ENCODE measurements around the gene RAPGEF3.

RAPGEF3 gene

DNA sequence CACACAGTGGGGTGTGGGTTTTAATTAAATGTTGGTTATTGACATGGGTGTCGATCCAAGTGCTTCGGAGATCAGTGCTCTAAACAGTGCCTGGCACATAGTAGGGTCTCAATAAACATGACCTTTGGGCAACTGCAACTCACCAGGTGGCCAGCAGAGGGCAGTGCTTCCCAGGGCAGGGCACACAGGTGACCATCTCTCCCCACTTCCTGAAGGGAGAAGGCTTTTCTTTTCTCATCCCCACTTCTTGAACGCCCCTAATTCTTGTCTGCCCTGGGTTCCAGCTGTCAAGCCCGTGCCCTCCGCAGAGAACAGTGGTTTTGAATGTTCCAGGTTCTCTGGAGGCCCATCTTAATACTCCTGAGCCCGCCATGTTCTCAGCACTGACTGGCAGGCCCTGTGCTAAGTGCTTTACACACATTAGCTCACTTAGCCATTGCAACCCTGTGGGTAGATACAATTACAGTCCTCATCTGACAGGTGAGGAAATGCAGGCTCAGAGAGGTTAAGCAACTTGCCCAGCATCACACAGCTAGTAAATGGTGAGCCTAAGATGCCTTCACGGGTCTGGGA, 16.3 kb downstream of the RAPGEF3 start:
- DNase-seq (ENCODE audit: low spot score): peak; percentile 63

DNA sequence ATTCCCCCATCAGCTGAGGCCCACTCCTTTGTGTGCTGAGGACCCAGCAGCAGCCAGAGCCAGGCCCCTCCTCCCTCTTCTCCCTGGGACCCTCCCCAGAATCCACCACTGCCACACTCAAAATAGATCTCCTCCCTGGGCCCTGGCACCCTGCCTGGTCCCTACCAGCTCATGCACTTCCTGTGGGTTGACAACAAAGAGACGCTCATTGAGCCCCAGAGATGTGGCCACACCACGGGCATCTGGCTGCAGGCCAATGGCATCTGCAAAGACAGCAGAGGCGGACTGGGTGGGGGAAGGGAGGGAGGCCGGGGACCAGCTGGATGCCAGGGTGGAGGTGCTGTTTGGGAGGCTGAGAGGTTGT, 17.4 kb downstream of the RAPGEF3 start:
- peak; percentile 38 for DNase-seq (ENCODE audit: low spot score)

DNA sequence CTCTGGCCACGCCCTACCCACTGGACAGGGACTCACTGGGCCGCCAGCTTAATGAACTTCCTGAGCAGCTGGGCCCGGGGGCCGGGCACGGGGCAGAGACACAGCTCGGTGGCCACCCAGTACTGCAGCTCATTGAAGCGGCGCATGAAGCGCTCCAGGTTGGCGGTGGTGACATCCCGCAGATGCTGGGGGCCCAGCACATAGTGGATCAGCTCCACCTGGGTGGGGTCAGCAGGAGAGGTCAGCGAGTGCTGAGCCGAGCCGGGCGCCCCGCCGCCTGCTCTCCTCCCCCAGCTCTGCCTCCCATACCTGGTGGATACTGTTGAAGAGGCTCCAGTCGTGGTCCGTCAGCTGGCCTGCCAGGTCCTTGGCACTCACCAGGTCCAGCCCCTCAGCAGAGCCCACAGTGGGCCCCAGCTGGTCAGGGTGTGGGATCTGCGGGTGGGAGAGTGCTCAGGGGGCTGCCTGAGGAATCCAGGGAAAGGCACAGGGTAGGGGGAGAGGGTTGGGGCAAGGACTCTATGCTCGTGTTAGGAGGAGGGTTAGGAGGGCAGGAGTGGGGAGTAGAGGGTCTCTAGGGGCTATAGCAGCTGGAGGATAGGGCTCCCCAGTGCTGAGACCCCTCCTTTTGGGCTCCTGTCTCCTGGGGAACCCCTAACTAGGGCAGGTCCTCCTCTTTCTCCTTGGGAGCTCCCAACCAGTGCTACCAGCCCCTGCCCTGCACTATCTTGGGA, 17.9 kb downstream of the RAPGEF3 start:
- no peak for DNase-seq (ENCODE audit: low spot score)

DNA sequence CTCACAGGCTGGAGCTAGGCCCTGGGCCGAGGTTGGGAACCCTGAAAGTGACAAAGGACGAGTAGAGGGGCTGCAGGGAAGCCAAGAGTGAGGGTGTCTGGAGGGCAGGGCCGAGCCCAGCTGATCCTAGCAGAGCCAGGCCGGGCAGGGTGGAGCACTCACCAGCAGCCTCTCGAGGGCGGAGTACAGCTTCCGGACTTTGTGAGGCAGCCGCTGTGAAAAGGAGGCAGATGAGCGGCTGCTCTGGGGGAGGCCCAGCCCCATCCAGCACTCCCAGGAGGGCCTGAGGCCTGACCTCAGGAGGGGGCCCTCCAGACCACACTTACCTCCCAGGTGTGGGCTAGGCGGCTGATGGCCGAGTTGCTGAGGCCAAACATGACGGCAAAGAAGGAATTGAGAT, 18.7 kb downstream of the RAPGEF3 start:
- no peak for DNase-seq (ENCODE audit: low spot score)

DNA sequence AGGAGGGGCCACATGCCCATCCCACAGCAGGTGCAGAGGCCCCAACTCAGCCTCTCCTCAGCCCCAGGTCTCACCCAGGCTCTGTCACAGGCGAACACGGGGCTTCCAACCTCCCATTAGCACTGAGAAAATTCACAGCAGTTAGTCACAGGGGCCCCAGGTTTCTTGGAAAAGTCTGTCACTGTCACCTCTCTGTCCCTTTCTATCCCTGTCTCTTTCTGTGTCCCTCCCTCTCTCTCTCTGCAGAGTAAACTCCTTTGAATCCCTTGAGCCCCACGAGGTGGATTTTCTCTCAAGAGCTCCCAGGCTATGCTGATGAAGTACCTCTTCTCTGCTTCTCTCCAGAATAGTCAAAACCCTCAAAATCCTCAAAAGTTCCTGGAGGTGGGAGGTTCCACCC, 19.4 kb downstream of the RAPGEF3 start:
- DNase-seq (ENCODE audit: low spot score): no peak

DNA sequence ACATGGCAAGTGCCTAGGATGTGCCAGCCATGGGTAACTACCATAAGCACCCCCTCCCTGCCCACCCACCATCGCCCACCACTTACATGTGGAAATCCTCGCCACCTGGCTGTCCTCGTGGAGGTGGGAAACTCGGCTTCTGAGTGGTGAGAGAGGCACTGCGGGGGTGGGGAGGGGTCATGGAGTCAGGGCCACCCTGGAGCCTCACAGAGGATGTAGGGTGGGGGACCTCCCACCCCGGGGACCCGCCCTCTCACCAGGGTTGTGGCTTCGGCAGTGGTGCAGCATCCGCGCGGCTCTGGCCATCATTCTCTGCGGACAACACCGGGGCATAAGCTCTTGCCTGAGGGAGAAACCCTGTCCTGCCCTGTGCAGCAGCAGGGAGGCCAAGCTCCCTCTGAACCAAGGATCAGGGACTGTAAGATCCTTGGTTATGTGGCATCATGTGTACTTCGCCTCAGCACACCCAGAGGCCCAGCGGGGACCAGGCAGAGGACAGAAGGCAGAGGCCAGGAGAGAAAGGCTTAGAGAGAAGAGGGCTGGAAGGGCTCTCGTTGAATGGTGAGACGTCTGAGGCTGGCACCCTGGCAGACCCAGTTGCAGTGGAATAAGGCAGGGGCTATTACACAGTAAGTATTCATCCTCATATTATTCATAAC, 20.6 kb downstream of the RAPGEF3 start:
- DNase-seq (ENCODE audit: low spot score): no peak

DNA sequence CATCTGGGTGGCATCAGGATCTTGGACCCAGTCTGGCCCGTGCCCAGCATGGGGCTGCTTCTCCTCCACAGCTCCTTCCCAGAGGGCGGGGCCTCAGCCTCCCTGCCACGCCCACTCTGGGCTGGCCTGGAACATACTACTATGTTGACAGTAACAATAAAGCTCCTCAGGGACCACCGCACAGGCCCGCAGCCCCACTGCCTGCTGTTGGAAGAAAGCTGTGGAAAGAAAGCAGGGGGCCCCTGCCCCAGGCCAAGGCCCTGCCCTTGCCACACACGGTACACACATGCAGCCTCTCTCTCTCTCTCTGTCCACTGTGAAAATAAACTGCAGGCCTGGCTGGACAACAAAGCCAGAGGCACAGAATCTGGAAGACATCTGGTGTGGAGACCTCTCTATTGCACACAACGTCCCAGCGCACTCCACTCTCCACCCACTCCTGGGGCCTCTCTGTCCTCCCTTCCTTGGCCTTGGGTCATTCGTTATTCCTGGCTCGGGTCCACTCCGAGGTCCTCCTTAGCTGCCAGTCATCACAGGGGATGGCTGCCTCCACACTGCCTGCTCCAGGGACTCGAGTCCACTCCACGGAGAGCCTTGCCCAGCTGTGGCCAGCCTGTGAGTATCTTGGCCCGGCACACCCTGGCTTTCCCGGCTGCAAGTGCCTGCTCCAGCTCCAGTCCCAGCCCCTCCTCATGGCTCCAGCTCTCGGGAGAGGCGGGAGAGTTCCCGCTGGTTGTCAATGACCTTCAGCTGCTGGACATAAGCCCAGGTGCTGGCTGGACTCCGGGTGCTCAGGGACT, 21.6 kb downstream of the RAPGEF3 start:
- no peak for DNase-seq (ENCODE audit: low spot score)

DNA sequence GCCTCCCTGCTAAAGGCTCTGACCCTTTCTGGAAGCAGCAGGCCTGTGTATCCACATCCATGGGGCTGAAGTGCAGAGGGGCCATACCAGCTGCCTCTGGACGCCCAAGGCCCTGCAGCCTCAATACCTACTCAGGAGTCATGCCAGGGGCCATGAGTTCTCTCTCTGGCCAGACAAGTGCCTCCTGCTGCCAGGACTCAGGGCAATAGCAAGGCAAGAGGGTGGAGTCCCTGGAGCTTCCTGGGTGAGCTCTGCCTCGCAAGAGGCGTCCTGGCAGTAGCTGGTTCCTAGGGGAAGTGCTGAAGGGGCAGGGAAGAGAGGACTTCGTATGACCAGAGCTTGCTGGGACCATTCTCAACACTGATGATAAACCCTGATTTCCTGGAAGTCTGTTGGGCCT, 22.5 kb downstream of the RAPGEF3 start:
- DNase-seq (ENCODE audit: low spot score): no peak

DNA sequence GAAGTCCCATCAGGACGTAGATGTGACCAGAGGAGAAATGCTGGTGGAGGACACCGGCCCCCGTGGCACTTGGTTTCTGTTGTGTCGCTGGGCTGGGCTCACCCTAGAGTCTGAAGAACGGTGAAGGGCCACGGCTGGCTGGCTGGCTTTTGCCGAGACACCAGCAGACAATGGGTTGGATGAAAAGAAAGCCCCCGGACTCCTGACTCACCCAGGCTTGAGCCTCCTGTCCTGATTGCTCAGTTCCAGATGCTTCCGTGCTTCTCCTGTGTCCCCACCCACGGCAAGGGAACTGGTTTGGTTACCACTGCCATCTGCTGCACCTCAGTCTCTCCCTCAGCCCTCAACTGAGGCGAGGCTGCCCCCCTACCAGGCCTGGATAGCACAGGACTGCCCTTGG, 23.0 kb downstream of the RAPGEF3 start:
- DNase-seq (ENCODE audit: low spot score): no peak

DNA sequence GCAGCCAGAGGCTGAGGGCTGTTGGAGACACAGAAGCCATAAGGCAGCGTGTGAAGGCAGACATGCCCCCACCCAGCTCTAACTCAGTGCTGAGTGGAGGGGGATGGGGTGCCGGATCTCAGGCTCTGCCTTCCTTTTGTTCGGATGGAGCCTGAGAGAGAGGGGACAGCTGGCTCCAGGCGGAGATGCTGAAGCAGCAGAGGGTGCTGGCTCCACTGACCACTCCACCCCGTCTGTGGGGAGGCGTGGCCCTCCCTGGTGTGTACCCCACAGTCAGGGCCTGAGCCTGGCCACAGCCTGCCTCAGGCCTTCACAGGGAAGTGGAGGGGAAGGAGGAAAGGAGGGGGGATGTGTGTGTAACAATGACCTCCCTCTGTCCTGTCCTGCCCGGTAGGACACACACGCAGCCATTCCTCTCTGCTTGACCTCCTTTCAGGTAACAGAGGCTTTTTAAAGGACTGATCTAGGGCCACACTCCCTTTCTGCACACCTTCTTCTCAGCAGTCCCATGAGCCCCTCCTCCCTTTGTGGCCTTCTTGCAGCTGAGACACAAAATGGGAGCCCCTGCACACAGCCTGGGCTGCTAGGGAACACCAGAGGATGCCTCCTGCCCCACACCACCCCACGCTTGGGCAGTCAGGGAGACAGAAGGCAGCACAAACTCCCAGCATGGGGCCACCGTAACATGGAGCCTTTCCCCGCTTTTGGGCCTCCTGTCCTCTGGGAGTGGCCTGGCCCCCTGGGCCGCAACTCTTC, 23.8 kb downstream of the RAPGEF3 start:
- no peak for DNase-seq (ENCODE audit: low spot score)

DNA sequence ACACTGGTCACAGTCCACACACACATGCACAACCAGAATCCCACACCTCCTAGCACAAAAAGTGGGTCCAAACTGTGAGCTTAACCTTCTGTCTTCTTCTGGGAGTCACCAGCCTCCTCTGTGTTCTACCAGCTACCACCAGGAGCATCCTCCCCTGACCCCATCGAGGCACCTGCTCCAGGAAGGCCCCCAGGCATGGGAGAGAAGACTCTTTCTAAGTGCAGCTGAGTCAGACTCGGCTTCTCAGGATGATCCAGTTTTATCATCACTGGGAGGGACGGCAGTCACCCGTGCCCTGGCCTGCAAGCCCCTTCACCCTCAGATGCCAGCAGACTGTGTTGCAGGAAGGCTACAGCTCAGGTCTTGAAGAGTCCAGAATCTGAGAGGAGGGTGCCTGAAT, 25.5 kb downstream of the RAPGEF3 start:
- no peak for DNase-seq (ENCODE audit: low spot score)

DNA sequence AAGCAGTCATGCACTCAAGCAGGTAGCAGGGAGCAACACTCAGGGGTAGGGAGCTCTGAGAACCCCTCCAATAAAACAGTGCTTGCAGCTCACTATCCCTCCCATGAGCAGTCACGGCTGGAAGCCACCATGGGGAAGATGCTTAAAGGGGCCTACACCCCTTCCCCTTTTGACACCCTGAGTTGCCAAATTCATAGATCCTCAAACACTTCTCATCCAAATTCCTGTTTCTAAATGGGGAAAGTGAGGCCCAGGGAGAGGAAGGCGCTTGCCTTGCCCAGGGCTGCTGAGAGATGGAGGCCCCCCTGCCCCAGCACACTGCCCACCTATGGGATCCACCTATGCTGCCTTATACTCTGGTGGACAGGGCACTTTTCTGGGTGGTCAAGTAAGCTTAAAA, 26.2 kb downstream of the RAPGEF3 start:
- DNase-seq (ENCODE audit: low spot score): no peak

DNA sequence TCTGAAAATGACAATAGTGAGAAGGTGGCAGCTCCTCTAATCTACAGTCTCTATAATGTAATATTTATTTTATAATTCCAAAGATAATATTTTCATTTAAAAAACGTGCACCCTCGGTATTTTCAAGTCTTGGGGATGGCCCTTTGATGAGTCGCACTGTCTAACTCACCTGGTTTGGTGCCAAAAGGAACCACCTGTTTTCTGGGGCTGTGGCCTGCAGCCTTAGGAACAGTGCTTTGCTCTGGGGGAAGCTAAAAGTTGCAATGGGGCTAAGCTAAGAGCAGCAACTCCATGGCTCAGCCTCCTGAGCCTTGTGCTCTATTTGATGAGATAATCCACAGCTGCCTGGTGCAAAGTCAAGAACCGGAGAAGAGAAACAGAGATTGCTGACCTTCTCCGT, 27.0 kb downstream of the RAPGEF3 start:
- DNase-seq (ENCODE audit: low spot score): no peak

DNA sequence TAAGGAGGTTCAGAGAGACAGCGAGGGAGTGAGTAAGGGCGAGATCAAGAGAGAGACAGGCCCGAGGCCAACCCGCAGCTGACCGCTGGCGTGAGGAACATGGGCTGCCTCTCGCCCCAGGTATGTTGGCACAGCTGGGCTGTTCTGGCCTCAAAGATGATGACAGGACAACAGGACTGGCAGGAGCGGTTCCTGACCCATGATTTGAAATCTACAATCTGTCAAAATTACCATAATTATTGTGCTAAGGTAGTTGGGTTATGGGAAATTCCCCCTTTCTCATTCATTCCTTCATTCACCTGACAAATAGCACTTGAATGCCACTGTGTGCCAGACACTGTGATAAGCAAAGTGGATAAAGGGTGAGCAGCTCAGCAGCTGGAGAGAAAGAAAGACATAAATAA, 28.3 kb downstream of the RAPGEF3 start:
- no peak for DNase-seq (ENCODE audit: low spot score)

DNA sequence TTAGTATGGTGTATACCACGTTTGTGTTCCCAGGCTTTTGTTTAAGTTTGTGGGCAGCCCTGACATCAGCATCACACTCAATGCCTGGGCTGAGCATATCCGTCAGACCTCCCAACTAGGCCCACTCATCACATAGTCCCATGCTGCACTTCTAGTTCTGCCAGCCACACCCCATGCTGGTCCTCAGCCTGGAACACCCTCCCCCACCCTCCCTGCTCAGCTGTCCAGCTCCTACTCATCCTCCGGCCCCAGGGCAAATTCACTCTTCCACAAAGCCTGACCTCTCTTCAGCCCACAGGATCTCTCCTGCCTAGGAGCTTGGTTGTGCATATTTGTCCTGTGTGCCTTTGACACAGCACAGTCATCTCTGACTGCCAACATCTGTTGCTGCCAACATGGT, 29.4 kb downstream of the RAPGEF3 start:
- no peak for DNase-seq (ENCODE audit: low spot score)

DNA sequence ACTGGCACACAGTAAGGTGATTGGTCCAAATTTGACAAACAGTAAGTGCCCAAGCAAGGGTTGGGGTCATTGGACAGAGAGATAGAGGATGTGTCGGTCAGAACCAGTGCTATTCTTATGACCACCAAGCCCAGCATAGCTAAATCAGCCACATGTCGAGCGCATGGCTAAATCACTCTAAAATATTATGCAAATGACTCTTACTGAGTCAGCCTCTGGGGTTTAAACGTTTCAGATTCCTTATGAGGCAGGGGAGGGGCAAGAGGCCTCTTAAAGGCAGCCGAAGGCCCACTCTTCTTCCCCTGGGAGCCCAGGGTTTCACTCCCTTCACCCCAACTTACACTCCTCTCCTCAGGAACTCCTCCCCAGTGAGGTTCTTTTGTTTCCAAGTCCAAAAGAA, 32.8 kb downstream of the RAPGEF3 start:
- no peak for DNase-seq (ENCODE audit: low spot score)

DNA sequence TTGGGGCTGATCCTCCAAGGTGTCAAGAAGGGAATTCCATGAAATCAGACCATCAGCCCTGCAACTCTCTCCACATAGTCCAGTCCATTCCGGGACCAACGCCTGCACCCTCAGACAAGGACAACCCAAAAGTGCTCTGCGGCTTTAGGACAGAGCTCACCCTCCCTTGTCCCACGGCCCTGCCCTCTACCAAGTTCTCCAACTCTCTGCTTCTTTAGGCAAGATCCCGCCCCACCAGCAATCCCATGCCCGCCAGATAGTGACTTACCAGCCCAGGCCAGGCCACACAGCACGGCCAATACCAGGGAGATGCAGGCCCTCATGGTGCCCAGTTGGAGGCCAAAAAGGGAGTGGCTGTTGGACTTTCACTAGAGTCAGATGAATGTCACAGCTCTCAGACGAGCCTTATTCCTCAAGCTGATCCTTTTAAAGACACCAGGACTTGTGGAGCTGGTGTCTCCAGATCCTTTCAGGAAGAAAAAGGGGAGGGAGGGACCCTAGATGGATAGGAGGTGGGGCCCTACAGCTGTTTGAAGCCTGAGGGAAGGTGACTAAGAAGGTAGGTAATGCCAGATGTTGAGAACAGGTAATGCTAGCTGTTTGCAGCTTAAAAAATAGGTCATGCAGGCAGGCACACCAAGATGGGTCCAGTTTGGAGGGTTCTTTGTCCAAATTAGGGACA, 33.4 kb downstream of the RAPGEF3 start, which contains the start of gene ENDOU:
Gene ENDOU, minus strand, starts transcription at position 400 of the 682 bp plus-strand sequence. Its CDS starts 77 bp downstream, at position 323.
- DNase-seq (ENCODE audit: low spot score): no peak

DNA sequence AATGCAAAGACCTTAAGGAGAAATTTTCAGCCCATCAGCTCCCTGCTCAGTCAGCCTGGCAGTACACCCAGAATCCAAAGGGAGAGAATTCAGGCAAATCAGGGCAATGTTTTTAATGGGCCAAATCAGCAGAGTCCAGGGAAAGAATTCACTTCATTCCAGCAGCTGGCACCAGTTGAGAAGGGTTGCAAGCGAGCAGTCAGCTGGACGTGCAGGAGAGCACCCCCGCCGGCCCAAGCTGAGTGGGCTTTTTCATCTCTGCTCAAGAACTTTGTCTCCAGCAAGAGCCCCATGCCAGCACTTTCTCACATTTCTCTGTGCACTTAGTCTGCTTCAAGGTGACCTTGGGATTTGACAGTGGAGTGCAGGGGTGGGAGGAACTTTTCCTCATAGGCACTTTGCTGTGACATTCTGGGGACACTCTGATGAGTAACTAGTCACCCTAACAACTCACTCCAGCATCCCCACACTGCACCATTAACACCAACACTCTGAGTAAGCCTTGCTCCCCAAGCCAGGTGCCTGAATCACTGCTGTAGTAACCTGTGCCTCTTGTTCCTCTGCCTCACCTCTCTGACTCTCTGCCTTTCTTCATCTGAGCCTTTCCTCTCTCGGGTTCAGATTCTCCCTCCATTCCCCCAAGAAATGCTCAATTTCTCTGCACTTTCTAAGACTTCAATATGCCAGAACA, 35.6 kb downstream of the RAPGEF3 start:
- no peak for DNase-seq (ENCODE audit: low spot score)

DNA sequence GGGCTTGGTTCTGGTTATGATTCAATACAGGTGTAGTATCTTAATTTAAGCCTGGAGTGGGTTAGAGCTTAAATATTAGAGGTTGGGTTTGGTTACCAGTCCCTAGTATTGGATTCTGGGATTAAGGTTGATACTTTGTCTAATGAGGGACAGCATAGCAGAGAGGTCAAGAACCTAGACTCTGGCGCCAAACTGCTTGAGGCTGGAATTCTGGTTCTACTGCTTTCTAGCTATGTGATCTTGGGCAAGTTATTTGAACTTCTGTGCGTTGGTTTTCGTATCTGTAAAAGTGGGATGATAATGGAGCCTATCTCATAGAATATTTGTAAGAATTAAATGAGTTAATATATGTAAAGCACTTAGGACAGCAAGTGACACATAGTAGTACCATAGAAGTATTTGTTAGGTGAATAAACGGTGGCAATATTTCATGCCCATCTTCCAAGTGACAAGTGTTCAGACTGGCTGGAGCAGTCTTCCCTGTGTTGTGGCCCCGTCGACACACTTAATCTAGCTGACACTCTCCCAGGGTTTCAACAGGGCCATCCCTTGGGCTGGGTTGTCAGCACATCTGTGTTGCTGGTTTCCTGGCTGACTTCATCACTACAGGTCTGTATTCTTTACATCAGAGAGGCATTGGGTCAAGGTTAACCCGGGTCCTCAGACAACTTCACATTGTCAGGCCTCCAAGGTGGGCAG, 36.4 kb downstream of the RAPGEF3 start:
- DNase-seq (ENCODE audit: low spot score): no peak

DNA sequence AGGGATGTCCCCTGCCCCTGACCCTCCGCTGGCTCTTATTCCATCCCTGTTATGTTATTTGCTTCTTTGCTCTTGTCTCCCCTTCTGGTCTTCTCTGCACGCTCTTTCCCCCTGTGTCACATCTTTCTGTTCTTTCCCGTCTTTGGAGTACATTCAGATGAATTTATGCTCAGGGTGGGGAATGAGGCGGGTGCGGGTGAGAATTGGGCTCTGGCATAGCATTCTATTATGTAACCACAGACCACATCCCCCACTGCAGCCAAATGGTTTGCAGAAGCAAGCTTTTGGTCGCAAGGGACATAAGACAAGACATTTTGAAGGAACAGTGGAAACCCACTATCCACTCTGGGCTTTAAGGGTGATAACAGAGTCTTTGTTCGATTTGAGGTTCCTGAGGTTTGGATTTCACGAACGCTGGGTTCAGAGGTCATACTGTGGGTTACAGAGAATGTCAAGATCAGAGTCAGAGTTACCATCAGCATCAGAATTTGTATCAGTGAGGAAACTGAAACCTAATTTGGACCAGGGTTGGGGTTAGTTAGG, 37.2 kb downstream of the RAPGEF3 start:
- no peak for DNase-seq (ENCODE audit: low spot score)

Measured in LoVo (cell line).